22Rv1 (cell line): ENCODE data around the gene CFL1.

Experiments used
- ZFX ChIP-seq: fragments of 450-650 bp; IDR thresholded peaks from 2 replicates; pipeline ENCODE4 v1.6.1; 2017; ENCODE audit warnings: antibody characterized with exemption, borderline replicate concordance
- TF ChIP-seq, protein P1 (sequence below): fragments of 450-650 bp; IDR thresholded peaks from 2 replicates; pipeline ENCODE4 v1.5.1; 2017; ENCODE audit warnings: mild to moderate bottlenecking

DNA sequence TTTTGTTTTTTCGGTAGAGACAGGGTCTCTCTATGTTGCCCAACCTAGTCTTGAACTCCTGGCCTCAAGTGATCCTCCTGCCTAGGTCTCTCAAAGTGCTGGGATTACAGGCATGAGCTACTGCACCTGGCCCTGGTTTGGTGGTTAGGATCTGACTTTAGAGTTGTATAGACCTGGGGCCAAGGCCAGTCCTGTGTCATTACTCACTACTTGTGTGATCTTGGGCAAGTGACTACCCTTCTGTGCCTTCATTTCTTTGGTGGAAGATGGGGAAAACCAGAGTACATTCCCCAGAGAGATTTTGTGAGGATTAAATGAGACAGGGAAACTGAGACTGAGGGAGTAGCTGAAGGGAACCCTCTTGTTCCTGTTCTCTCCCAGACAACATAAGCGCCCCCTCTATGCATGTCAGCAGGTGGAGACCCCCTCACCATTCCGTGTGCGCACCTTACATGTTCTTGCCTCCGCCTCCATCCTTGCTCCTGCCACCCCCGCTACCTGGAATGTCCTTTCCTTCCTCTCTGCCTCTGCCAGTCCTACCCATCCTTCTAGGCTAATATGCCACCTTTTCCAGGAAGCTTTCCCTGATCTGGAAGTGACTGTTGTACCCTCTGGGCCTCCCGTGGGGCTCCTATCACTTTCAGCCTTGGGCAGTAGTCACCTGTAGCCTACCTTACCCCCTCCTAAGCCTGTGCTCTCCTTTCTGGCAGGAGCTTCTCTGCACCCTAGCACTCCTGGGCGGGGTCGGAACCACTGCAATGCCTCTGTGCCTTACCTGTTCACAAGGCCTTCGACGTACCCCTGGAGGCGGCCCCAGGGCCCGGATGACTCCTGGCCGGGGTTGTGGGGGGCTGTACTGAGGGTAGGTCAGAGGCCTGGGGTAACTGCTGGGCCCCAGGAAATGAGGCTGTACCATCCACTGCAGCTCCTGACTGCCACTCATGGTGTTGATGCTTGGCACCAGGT is 38.3 kb upstream of the CFL1 start:
- TF ChIP-seq, protein P1, sequence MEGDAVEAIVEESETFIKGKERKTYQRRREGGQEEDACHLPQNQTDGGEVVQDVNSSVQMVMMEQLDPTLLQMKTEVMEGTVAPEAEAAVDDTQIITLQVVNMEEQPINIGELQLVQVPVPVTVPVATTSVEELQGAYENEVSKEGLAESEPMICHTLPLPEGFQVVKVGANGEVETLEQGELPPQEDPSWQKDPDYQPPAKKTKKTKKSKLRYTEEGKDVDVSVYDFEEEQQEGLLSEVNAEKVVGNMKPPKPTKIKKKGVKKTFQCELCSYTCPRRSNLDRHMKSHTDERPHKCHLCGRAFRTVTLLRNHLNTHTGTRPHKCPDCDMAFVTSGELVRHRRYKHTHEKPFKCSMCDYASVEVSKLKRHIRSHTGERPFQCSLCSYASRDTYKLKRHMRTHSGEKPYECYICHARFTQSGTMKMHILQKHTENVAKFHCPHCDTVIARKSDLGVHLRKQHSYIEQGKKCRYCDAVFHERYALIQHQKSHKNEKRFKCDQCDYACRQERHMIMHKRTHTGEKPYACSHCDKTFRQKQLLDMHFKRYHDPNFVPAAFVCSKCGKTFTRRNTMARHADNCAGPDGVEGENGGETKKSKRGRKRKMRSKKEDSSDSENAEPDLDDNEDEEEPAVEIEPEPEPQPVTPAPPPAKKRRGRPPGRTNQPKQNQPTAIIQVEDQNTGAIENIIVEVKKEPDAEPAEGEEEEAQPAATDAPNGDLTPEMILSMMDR, result no peak
- no peak for TF ChIP-seq ZFX
